HG02798 (cell line): Measurements from ENCODE around the gene SELENOO.
A peak's percentile ranks its signal among the peaks of the same experiment; 100 is the strongest.
"Not testable (repeated sequence)": the region's sequence is repeated elsewhere in the genome, so short reads cannot be mapped to it uniquely, and the experiment has no call there.

Experiments used
- ATAC-seq: cut with Tn5 transposase; IDR thresholded peaks from one replicate; pipeline ENCODE4 v1.9.1; 2021; ENCODE audit warnings: mild to moderate bottlenecking; ENCODE audit not compliant: unreplicated experiment, poor library complexity

Gene SELENOO

GRCh38 chr22:50198624-50199017 lies 2.2 kb upstream of the SELENOO start:
- ATAC-seq, result no peak

- no peak for ATAC-seq
Observed at GRCh38 chr22:50199251-50199721, 1.5 kb upstream of the SELENOO start.

GRCh38 chr22:50199829-50200460 lies 866 bp upstream of the SELENOO start:
- no peak for ATAC-seq

- peak; percentile 28 for ATAC-seq
Observed at GRCh38 chr22:50201191-50202129, 649 bp downstream of the SELENOO start.

- no peak for ATAC-seq
Observed at GRCh38 chr22:50202130-50202666, 1.4 kb downstream of the SELENOO start.

- no peak for ATAC-seq
Observed at GRCh38 chr22:50203288-50203687, 2.5 kb downstream of the SELENOO start.

- no peak for ATAC-seq
Observed at GRCh38 chr22:50204571-50204970, 3.8 kb downstream of the SELENOO start.

- not testable (repeated sequence) for ATAC-seq
Observed at GRCh38 chr22:50204998-50205397, 4.2 kb downstream of the SELENOO start.

- no peak for ATAC-seq
Observed at GRCh38 chr22:50205781-50206569, 5.2 kb downstream of the SELENOO start.

GRCh38 chr22:50206599-50206998 lies 5.8 kb downstream of the SELENOO start:
- ATAC-seq, result no peak

GRCh38 chr22:50207383-50208140 lies 6.8 kb downstream of the SELENOO start:
- ATAC-seq, result no peak

- ATAC-seq, result no peak
Observed at GRCh38 chr22:50208430-50208938, 7.7 kb downstream of the SELENOO start.

GRCh38 chr22:50208939-50209892 lies 8.4 kb downstream of the SELENOO start:
- ATAC-seq, result no peak

GRCh38 chr22:50209893-50210292 lies 9.1 kb downstream of the SELENOO start:
- ATAC-seq, result no peak

GRCh38 chr22:50210378-50211139 lies 9.7 kb downstream of the SELENOO start:
- ATAC-seq, result no peak

GRCh38 chr22:50211147-50211546 lies 10.3 kb downstream of the SELENOO start:
- ATAC-seq, result no peak

GRCh38 chr22:50213263-50213662 lies 12.5 kb downstream of the SELENOO start:
- no peak for ATAC-seq
